IMR-90 (cell line): Measurements from ENCODE around the gene SNX3. TPM values are rescaled to one million over a fixed set of nuclear protein-coding genes. Genes with fewer than 3 reads are reported as not detected.

Source experiments
- ATAC-seq: fragments of 200-7000 bp; cut with Tn5 transposase; 2 replicates; pipeline ENCODE4 v1.9.1; 2020; ENCODE audit warnings: low read depth, mild to moderate bottlenecking, moderate library complexity
- BruUV-seq: library from RNA; stranded (reverse); fragments of 400-500 nt; replicated peaks from 2 replicates; lab custom pipeline; 2021; lab: Mats Ljungman, UMichigan
- CTCF ChIA-PET: fragments of 300-600 bp; formaldehyde crosslinking; extraction: SDS; loops from one replicate; lab custom pipeline; 2021; ENCODE audit warnings: antibody characterized with exemption; lab: Yijun Ruan, JAX
- POLR2A ChIA-PET: fragments of 300-600 bp; sonication (Branson Sonifier 250); formaldehyde crosslinking; loops from one replicate; lab custom pipeline; 2022; ENCODE audit warnings: antibody characterized with exemption; ENCODE audit not compliant: unreplicated experiment; lab: Charles Lee
- DNase-seq: peaks from one replicate; pipeline ENCODE4 v3.0.0; 2013
- H2AFZ ChIP-seq: replicated peaks from 2 replicates; pipeline ENCODE3; 2013; ENCODE audit warnings: low read length, mild to moderate bottlenecking; ENCODE audit not compliant: poor library complexity
- H2AK5ac ChIP-seq: 2 replicates; pipeline ENCODE4 v1.6.1; 2013; ENCODE audit warnings: low read depth, low read length, inconsistent platforms
- H2AK9ac ChIP-seq: replicated peaks from 2 replicates; pipeline ENCODE3; 2013; ENCODE audit warnings: mild to moderate bottlenecking, low read depth, low read length, moderate library complexity; ENCODE audit not compliant: poor library complexity
- H2BK120ac ChIP-seq: 2 replicates; pipeline ENCODE4 v1.6.1; 2013; ENCODE audit warnings: low read depth, low read length, inconsistent platforms
- H2BK15ac ChIP-seq: 3 replicates; pipeline ENCODE4 v1.6.1; 2013; ENCODE audit warnings: low read depth, low read length, inconsistent platforms
- H2BK20ac ChIP-seq: 2 replicates; pipeline ENCODE4 v1.6.1; 2013; ENCODE audit warnings: low read depth, mild to moderate bottlenecking, inconsistent platforms, low read length, moderate library complexity
- H2BK5ac ChIP-seq: 2 replicates; pipeline ENCODE4 v1.6.1; 2013; ENCODE audit warnings: mild to moderate bottlenecking, low read depth, low read length, inconsistent platforms; ENCODE audit not compliant: poor library complexity, severe bottlenecking
- H3K14ac ChIP-seq: replicated peaks from 2 replicates; pipeline ENCODE4 v1.6.1; 2013; ENCODE audit warnings: low read depth, low read length, inconsistent platforms
- H3K18ac ChIP-seq: 2 replicates; pipeline ENCODE4 v1.6.1; 2013; ENCODE audit warnings: low read depth, low read length, control low read depth
- H3K23ac ChIP-seq: 2 replicates; pipeline ENCODE4 v1.6.1; 2013; ENCODE audit warnings: low read depth, low read length, inconsistent platforms
- H3K27ac ChIP-seq: 2 replicates; pipeline ENCODE4 v1.5.1; 2013; ENCODE audit warnings: mild to moderate bottlenecking, control low read depth, low read length; ENCODE audit not compliant: insufficient read depth
- H3K27me3 ChIP-seq: 2 replicates; pipeline ENCODE4 v1.6.1; 2013; ENCODE audit warnings: low read length; ENCODE audit not compliant: control insufficient read depth, insufficient read depth
- H3K36me3 ChIP-seq: 2 replicates; pipeline ENCODE4 v1.6.1; 2013; ENCODE audit warnings: low read length, mixed read lengths; ENCODE audit not compliant: control insufficient read depth, insufficient read depth
- H3K4ac ChIP-seq: 2 replicates; pipeline ENCODE4 v1.6.1; 2013; ENCODE audit warnings: low read depth, low read length, inconsistent platforms
- H3K4me1 ChIP-seq: 2 replicates; pipeline ENCODE4 v1.6.1; 2013; ENCODE audit warnings: low read length, mixed read lengths; ENCODE audit not compliant: control insufficient read depth, insufficient read depth
- H3K4me2 ChIP-seq: 2 replicates; pipeline ENCODE4 v1.6.1; 2013; ENCODE audit warnings: low read depth, mild to moderate bottlenecking, control low read depth, low read length, moderate library complexity
- H3K4me3 ChIP-seq: 2 replicates; pipeline ENCODE4 v1.5.1; 2013; ENCODE audit warnings: low read depth, mild to moderate bottlenecking, control low read depth, low read length, moderate library complexity; ENCODE audit not compliant: insufficient read depth
- H3K56ac ChIP-seq: 2 replicates; pipeline ENCODE4 v1.6.1; 2013; ENCODE audit warnings: low read length, inconsistent platforms; ENCODE audit not compliant: insufficient read depth; ENCODE audit errors: extremely low read depth
- H3K79me1 ChIP-seq, 2 experiments: 2 replicates each; pipeline ENCODE4 v1.6.1; 2013; ENCODE audit warnings: low read length in 2 of 2, inconsistent platforms in 1 of 2, low read depth in 1 of 2
- H3K9ac ChIP-seq: 2 replicates; pipeline ENCODE4 v1.6.1; 2013; ENCODE audit warnings: low read depth, low read length, control low read depth
- H3K9me1 ChIP-seq: 2 replicates; pipeline ENCODE4 v1.6.1; 2013; ENCODE audit warnings: low read length, inconsistent platforms; ENCODE audit not compliant: insufficient read depth
- H3K9me3 ChIP-seq: 2 replicates; pipeline ENCODE4 v1.6.1; 2013; ENCODE audit warnings: low read length; ENCODE audit not compliant: control insufficient read depth, insufficient read depth
- H4K20me1 ChIP-seq: 2 replicates; pipeline ENCODE4 v1.6.1; 2013; ENCODE audit warnings: low read length, inconsistent platforms; ENCODE audit not compliant: insufficient read depth
- H4K5ac ChIP-seq: 2 replicates; pipeline ENCODE4 v1.6.1; 2013; ENCODE audit warnings: mild to moderate bottlenecking, low read depth, low read length, control low read depth
- H4K8ac ChIP-seq, 2 experiments: 2 replicates each; pipeline ENCODE4 v1.6.1; 2013; ENCODE audit warnings: low read depth in 2 of 2, low read length in 2 of 2, control low read depth in 1 of 2, inconsistent platforms in 1 of 2
- H4K91ac ChIP-seq: 2 replicates; pipeline ENCODE4 v1.6.1; 2013; ENCODE audit warnings: low read depth, low read length, inconsistent platforms; ENCODE audit not compliant: insufficient read depth
- BHLHE40 ChIP-seq: fragments of 150-350 bp; IDR thresholded peaks from 2 replicates; pipeline ENCODE4 v1.6.1; 2016; ENCODE audit warnings: mild to moderate bottlenecking, low read depth, low read length
- CEBPB ChIP-seq: IDR thresholded peaks from 2 replicates; pipeline ENCODE4 v1.6.1; 2012; ENCODE audit warnings: low read depth, low read length, improper control_type of control experiment
- CHD1 ChIP-seq: IDR thresholded peaks from 2 replicates; pipeline ENCODE4 v1.6.1; 2012; ENCODE audit warnings: low read depth, low read length, improper control_type of control experiment
- CTCF ChIP-seq: conservative IDR thresholded peaks from 2 replicates; pipeline ENCODE4 v1.5.1; 2012; ENCODE audit warnings: mild to moderate bottlenecking, low read depth, low read length, improper control_type of control experiment
- ELK1 ChIP-seq: fragments of 150-350 bp; IDR thresholded peaks from 2 replicates; pipeline ENCODE4 v1.6.1; 2016; ENCODE audit warnings: low read depth, mild to moderate bottlenecking, low read length, moderate library complexity, borderline replicate concordance
- FOS ChIP-seq: fragments of 150-350 bp; IDR thresholded peaks from 2 replicates; pipeline ENCODE4 v1.6.1; 2016; ENCODE audit warnings: low read depth, low read length
- MAFK ChIP-seq: IDR thresholded peaks from 2 replicates; pipeline ENCODE4 v1.6.1; 2012; ENCODE audit warnings: low read depth, low read length, improper control_type of control experiment
- MAZ ChIP-seq: IDR thresholded peaks from 2 replicates; pipeline ENCODE4 v1.6.1; 2012; ENCODE audit warnings: low read depth, mild to moderate bottlenecking, low read length, improper control_type of control experiment, moderate library complexity, borderline replicate concordance
- MXI1 ChIP-seq: IDR thresholded peaks from 2 replicates; pipeline ENCODE4 v1.6.1; 2012; ENCODE audit warnings: low read depth, mild to moderate bottlenecking, low read length, moderate library complexity, borderline replicate concordance
- NFE2L2 ChIP-seq: fragments of 150-350 bp; IDR thresholded peaks from 2 replicates; pipeline ENCODE4 v1.6.1; 2016; ENCODE audit warnings: low read depth, mild to moderate bottlenecking, low read length
- POLR2A ChIP-seq: IDR thresholded peaks from 2 replicates; pipeline ENCODE4 v1.6.1; 2012; ENCODE audit warnings: mild to moderate bottlenecking, low read depth, low read length
- RAD21 ChIP-seq: IDR thresholded peaks from 2 replicates; pipeline ENCODE4 v1.6.1; 2012; ENCODE audit warnings: low read length, improper control_type of control experiment
- RCOR1 ChIP-seq: IDR thresholded peaks from 2 replicates; pipeline ENCODE4 v1.6.1; 2012; ENCODE audit warnings: mild to moderate bottlenecking, low read length, improper control_type of control experiment; ENCODE audit not compliant: insufficient replicate concordance
- RFX5 ChIP-seq: IDR thresholded peaks from 2 replicates; pipeline ENCODE4 v1.8.0; 2012; ENCODE audit warnings: low read depth, mild to moderate bottlenecking, low read length, moderate library complexity
- WGBS, 2 experiments: methylation state at CpG; one replicate each; pipeline versions ENCODE4 v1.1.5 to v1.1.7; 2013; ENCODE audit warnings: missing lambda C conversion rate in 2 of 2; ENCODE audit not compliant: insufficient read length in 1 of 2; ENCODE audit errors: extremely low coverage in 2 of 2; 5-methylcytosine and 5-hydroxymethylcytosine counted together
- dilution Hi-C: fragments of 300-500 bp; cut with HindIII; formaldehyde crosslinking; loops from one replicate; pipeline ENCODE4 v1.14.3; 2018; ENCODE audit warnings: low sequenced_read_pairs; ENCODE audit not compliant: unreplicated experiment
- in situ Hi-C: fragments of 300-500 bp; cut with MboI; formaldehyde crosslinking; loops from 3 replicates; pipeline ENCODE4 v1.14.3; 2019; ENCODE audit warnings: low sequenced_read_pairs, inconsistent platforms, mixed read lengths
- intact Hi-C: fragments of 100-400 bp; cut with micrococcal nuclease; formaldehyde crosslinking; loops from 2 replicates; pipeline ENCODE4 v1.10.0; 2022
- polyA plus RNA-seq, 3 experiments: library from polyadenylated mRNA; depleted of rRNA; stranded (reverse); fragments of >200 nt; gene quantifications; 2 replicates each; pipeline ENCODE4 v1.2.3, GENCODE V29; 2012; ENCODE audit warnings: low replicate concordance in 1 of 3
- total RNA-seq: library from RNA; depleted of rRNA; stranded (reverse); fragments of >200 nt; gene quantifications from 2 replicates; pipeline ENCODE4 v1.2.3, GENCODE V29; 2012

The SNX3 gene
- total and polyA plus RNA-seq, 2 of the 4 experiments (the other 2 are of a cell fraction), result 105 to 159 TPM

GRCh38 chr6:108252055-108252454 lies 8.8 kb downstream of the SNX3 start:
- Histone ChIP-seq H3K27me3 (no peaks in the 10 kb centered on the region), H2BK120ac (no peak overlapping the region), H4K5ac (no peak overlapping the region), H2AK9ac (no peak overlapping the region), H3K56ac (no peak overlapping the region), H3K4me3 (no peak overlapping the region), H4K91ac (no peak overlapping the region), H3K27ac (no peak overlapping the region), H3K79me1 (peaks cover 31 to 68% of the 10 kb centered on the region in 2 experiments), H3K14ac (no peak overlapping the region), H2BK5ac (no peak overlapping the region), H3K18ac (no peak overlapping the region), H2AK5ac (no peak overlapping the region), H2BK20ac (no peak overlapping the region), H3K36me3 (peaks cover 1% of the 10 kb centered on the region), H3K4ac (no peak overlapping the region), H3K9me1 (no peaks in the 10 kb centered on the region; the same call in 1 of the 2 replicates), H2BK15ac (no peak overlapping the region), H3K4me2 (no peak overlapping the region), H2AFZ (no peak overlapping the region), H4K8ac (no peak overlapping the region), H3K9me3 (no peaks in the 10 kb centered on the region), H3K9ac (no peak overlapping the region), H4K20me1 (peaks cover 61% of the 10 kb centered on the region), H3K23ac (no peak overlapping the region), H3K4me1 (no peaks in the 10 kb centered on the region)
- POLR2A ChIA-PET, result no interaction called here
- BruUV-seq, result no TSS peak
- intact Hi-C loops (no loop called here), in situ Hi-C loops (no loop called here), dilution Hi-C loops (no loop called here)
- CTCF ChIA-PET, result interaction anchor here (0.7 kb wide), 1 partner anchor 241 kb away, joined by 3 read pairs; no protein-coding TSS in a partner anchor
- TF ChIP-seq FOS (no peak), MAFK (no peak), CTCF (no peak), POLR2A (no peak), CEBPB (no peak), NFE2L2 (no peak), BHLHE40 (no peak), RAD21 (no peak), MXI1 (no peak), RCOR1 (no peak), RFX5 (no peak), ELK1 (no peak), CHD1 (no peak), MAZ (no peak)
- ATAC-seq (no peak), DNase-seq (no peak)
- 100% methylated on average over 3 of the region's 5 CpGs; no CpG with 5 or more reads in 1 of the 2 experiments for WGBS, 2 experiments
